H9 (cell line): Measurements from ENCODE around the gene EPB41L1. TPM values are rescaled to one million over a fixed set of nuclear protein-coding genes. Genes with fewer than 3 reads are reported as not detected.

Experiments used
- DNase-seq: peaks from one replicate; pipeline ENCODE4 v3.0.0-alpha.2; 2017
- H2AFZ ChIP-seq: one replicate; pipeline ENCODE4 v1.6.1; 2013; ENCODE audit warnings: mild to moderate bottlenecking, low read length, control low read depth, moderate library complexity
- H2AK5ac ChIP-seq: 2 replicates; pipeline ENCODE4 v1.6.1; 2013; ENCODE audit warnings: low read length, control low read depth, mixed read lengths; ENCODE audit not compliant: insufficient read length
- H2BK120ac ChIP-seq: one replicate; pipeline ENCODE4 v1.6.1; 2013; ENCODE audit warnings: low read depth, mild to moderate bottlenecking, low read length, control low read depth, inconsistent platforms; ENCODE audit not compliant: poor library complexity, severe bottlenecking
- H2BK12ac ChIP-seq: 2 replicates; pipeline ENCODE4 v1.6.1; 2013; ENCODE audit warnings: low read length, control low read depth, mixed read lengths, low read depth; ENCODE audit not compliant: insufficient read length
- H2BK15ac ChIP-seq: 2 replicates; pipeline ENCODE4 v1.6.1; 2013; ENCODE audit warnings: low read depth, low read length, control low read depth
- H2BK20ac ChIP-seq: one replicate; pipeline ENCODE4 v1.6.1; 2013; ENCODE audit warnings: low read depth, mild to moderate bottlenecking, low read length, control low read depth, inconsistent platforms; ENCODE audit not compliant: poor library complexity, severe bottlenecking
- H2BK5ac ChIP-seq: 2 replicates; pipeline ENCODE4 v1.6.1; 2013; ENCODE audit warnings: low read length, control low read depth, mixed read lengths; ENCODE audit not compliant: insufficient read length
- H3K14ac ChIP-seq: 2 replicates; pipeline ENCODE4 v1.6.1; 2013; ENCODE audit warnings: low read length, control low read depth; ENCODE audit not compliant: insufficient read depth
- H3K18ac ChIP-seq: 2 replicates; pipeline ENCODE4 v1.6.1; 2013; ENCODE audit warnings: low read depth, mild to moderate bottlenecking, mixed read lengths, low read length, control low read depth; ENCODE audit not compliant: insufficient read length
- H3K23ac ChIP-seq: 2 replicates; pipeline ENCODE4 v1.6.1; 2013; ENCODE audit warnings: low read length, control low read depth, mixed read lengths, low read depth; ENCODE audit not compliant: insufficient read length
- H3K23me2 ChIP-seq: 2 replicates; pipeline ENCODE4 v1.6.1; 2013; ENCODE audit warnings: low read depth, mild to moderate bottlenecking, mixed read lengths, low read length, control low read depth; ENCODE audit not compliant: insufficient read length, poor library complexity, severe bottlenecking
- H3K27ac ChIP-seq: 2 replicates; pipeline ENCODE4 v1.5.1; 2013; ENCODE audit warnings: low read length, control low read depth, mixed read lengths, low read depth; ENCODE audit not compliant: insufficient read length
- H3K27me3 ChIP-seq: 2 replicates; pipeline ENCODE4 v1.6.1; 2013; ENCODE audit warnings: low read length, control low read depth, inconsistent platforms; ENCODE audit not compliant: insufficient read depth
- H3K4ac ChIP-seq: 2 replicates; pipeline ENCODE4 v1.6.1; 2013; ENCODE audit warnings: low read depth, mild to moderate bottlenecking, control low read depth, inconsistent platforms, low read length, moderate library complexity
- H3K4me1 ChIP-seq: 2 replicates; pipeline ENCODE4 v1.6.1; 2013; ENCODE audit warnings: low read length, control low read depth, inconsistent platforms; ENCODE audit not compliant: insufficient read depth
- H3K4me2 ChIP-seq: 2 replicates; pipeline ENCODE4 v1.6.1; 2013; ENCODE audit warnings: low read length, control low read depth, mixed read lengths; ENCODE audit not compliant: insufficient read length, insufficient read depth
- H3K56ac ChIP-seq: 2 replicates; pipeline ENCODE4 v1.6.1; 2013; ENCODE audit warnings: low read depth, mild to moderate bottlenecking, mixed read lengths, low read length, control low read depth; ENCODE audit not compliant: insufficient read length
- H3K79me1 ChIP-seq: 2 replicates; pipeline ENCODE4 v1.6.1; 2013; ENCODE audit warnings: low read depth, mild to moderate bottlenecking, moderate library complexity, low read length, control low read depth, inconsistent platforms; ENCODE audit not compliant: insufficient read depth, poor library complexity, severe bottlenecking
- H3K79me2 ChIP-seq: 2 replicates; pipeline ENCODE4 v1.6.1; 2013; ENCODE audit warnings: low read length, control low read depth, inconsistent platforms; ENCODE audit not compliant: insufficient read depth
- H3K9ac ChIP-seq: 2 replicates; pipeline ENCODE4 v1.6.1; 2013; ENCODE audit warnings: low read length, control low read depth, mixed read lengths; ENCODE audit not compliant: insufficient read length; ENCODE audit errors: extremely low read depth
- H3K9me3 ChIP-seq: one replicate; pipeline ENCODE4 v1.6.1; 2013; ENCODE audit warnings: low read depth, low read length, inconsistent platforms; ENCODE audit not compliant: control insufficient read depth
- H3T11ph ChIP-seq: one replicate; pipeline ENCODE4 v1.6.1; 2013; ENCODE audit warnings: mild to moderate bottlenecking, low read length, control low read depth, inconsistent platforms
- H4K20me1 ChIP-seq: one replicate; pipeline ENCODE4 v1.6.1; 2013; ENCODE audit not compliant: control insufficient read depth, insufficient read length, insufficient read depth
- H4K5ac ChIP-seq: 2 replicates; pipeline ENCODE4 v1.6.1; 2013; ENCODE audit warnings: low read depth, mild to moderate bottlenecking, mixed read lengths, low read length, control low read depth; ENCODE audit not compliant: insufficient read length
- H4K8ac ChIP-seq: replicated peaks from 2 replicates; pipeline ENCODE4 v1.6.1; 2013; ENCODE audit warnings: low read length, control low read depth, mixed read lengths, low read depth; ENCODE audit not compliant: insufficient read length
- H4K91ac ChIP-seq: 2 replicates; pipeline ENCODE4 v1.6.1; 2013; ENCODE audit warnings: low read depth, mild to moderate bottlenecking, moderate library complexity, mixed read lengths, low read length, control low read depth; ENCODE audit not compliant: insufficient read length
- H3K27ac Mint-ChIP-seq, 3 experiments: 2 replicates in 2 of 3; 3 replicates in 1 of 3; pipeline ENCODE4 v1.8.0; 2020 to 2021; ENCODE audit warnings: mixed read lengths in 3 of 3, mild to moderate bottlenecking in 1 of 3, moderate library complexity in 1 of 3
- H3K27me3 Mint-ChIP-seq: 2 replicates; pipeline ENCODE4 v1.8.0; 2021; ENCODE audit warnings: low read depth, mild to moderate bottlenecking, moderate library complexity, mixed read lengths
- H3K36me3 Mint-ChIP-seq, 3 experiments: 2 replicates in 2 of 3; 3 replicates in 1 of 3; pipeline ENCODE4 v1.8.0; 2020 to 2021; ENCODE audit warnings: low read depth in 3 of 3, mixed read lengths in 3 of 3; ENCODE audit not compliant: insufficient read depth in 1 of 3
- H3K4me1 Mint-ChIP-seq, 2 experiments: 2 replicates each; pipeline ENCODE4 v1.8.0; 2020; ENCODE audit warnings: mixed read lengths in 2 of 2
- H3K4me3 Mint-ChIP-seq, 2 experiments: 2 replicates in 1 of 2; 3 replicates in 1 of 2; pipeline ENCODE4 v1.8.0; 2020 to 2021; ENCODE audit warnings: mild to moderate bottlenecking in 2 of 2, mixed read lengths in 2 of 2, moderate library complexity in 1 of 2
- H3K9me3 Mint-ChIP-seq, 2 experiments: 2 replicates in 1 of 2; 3 replicates in 1 of 2; pipeline ENCODE4 v1.8.0; 2020; ENCODE audit warnings: mild to moderate bottlenecking in 2 of 2, mixed read lengths in 2 of 2, moderate library complexity in 1 of 2
- WGBS: extraction: QIAGEN DNeasy Blood & Tissue Kit; methylation state at CpG from one replicate; pipeline ENCODE4 v1.1.7; 2013; ENCODE audit warnings: missing lambda C conversion rate, low lambda C conversion rate, mixed read lengths; ENCODE audit not compliant: insufficient read length; ENCODE audit errors: extremely low coverage; 5-methylcytosine and 5-hydroxymethylcytosine counted together
- total RNA-seq: library from RNA; stranded (reverse); gene quantifications from 2 replicates; pipeline ENCODE4 v1.2.1, GENCODE V29; 2021
- TF ChIP-seq, protein P1 (sequence below): fragments of 200-600 bp; sonication (generic); conservative IDR thresholded peaks from 3 replicates; pipeline ENCODE4 v1.8.0; 2021; ENCODE audit warnings: antibody characterized with exemption, mild to moderate bottlenecking

EPB41L1 gene
- total RNA-seq, 1 experiment from 2014 or later: 31.1 TPM

DNA sequence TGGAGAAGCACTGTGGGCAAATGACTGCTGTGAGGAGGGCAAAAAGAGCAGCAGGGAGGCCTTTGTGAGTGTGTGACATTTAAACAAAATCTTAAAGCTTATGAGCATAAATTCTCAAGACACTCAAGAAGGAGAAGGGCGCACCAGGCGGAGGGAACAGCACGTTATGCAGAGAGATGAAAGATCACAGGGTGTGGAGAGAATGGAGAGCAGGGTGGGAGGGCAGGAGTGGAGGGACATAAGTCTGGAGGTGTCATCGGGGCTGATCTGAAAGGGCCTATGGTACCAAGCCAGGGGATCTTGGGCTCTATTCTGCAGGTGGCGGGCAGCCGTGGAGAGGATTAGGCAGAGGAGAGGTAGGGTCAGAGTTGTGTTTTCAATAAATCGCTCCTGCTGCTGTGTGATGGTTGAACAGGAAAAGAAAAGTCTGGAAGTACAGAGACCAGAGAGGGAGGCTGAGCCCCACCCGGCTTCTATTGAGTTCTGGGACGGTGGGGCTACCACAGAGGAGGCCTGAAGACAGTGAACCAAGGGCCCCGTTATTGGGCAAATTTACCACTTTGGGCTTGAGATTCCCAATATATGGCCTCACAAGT is 127.3 kb downstream of the EPB41L1 start:
- Histone ChIP-seq H3K56ac (no peak overlapping the region), H4K20me1 (no peaks in the 10 kb centered on the region), H3K23me2 (no peaks in the 10 kb centered on the region), H3K27me3 (no peaks in the 10 kb centered on the region), H3K18ac (no peak overlapping the region), H3K4ac (no peak overlapping the region), H3K79me2 (no peaks in the 10 kb centered on the region), H4K8ac (no peak overlapping the region), H3K4me2 (no peak overlapping the region), H2AK5ac (no peak overlapping the region), H2BK120ac (no peak overlapping the region), H3T11ph (no peak overlapping the region), H3K23ac (no peak overlapping the region), H2BK5ac (no peak overlapping the region), H2BK15ac (no peak overlapping the region), H3K9ac (no peak overlapping the region), H4K5ac (no peak overlapping the region), H3K9me3 (no peaks in the 10 kb centered on the region), H3K14ac (no peak overlapping the region; the same call in 1 of the 2 replicates), H4K91ac (no peak overlapping the region), H2BK20ac (no peak overlapping the region), H3K4me1 (no peaks in the 10 kb centered on the region), H2AFZ (no peak overlapping the region), H3K27ac (no peak overlapping the region), H3K79me1 (no peaks in the 10 kb centered on the region), H2BK12ac (no peak overlapping the region)
- Mint-ChIP-seq H3K36me3 (no peaks in the 10 kb centered on the region), H3K4me1 (no peaks in the 10 kb centered on the region), H3K27ac (no peak overlapping the region; a peak in 1 of 7 replicates), H3K9me3 (peaks cover 0 to 3% of the 10 kb centered on the region in 2 experiments; a peak in 1 of 5 replicates), H3K27me3 (peaks cover 10% of the 10 kb centered on the region), H3K4me3 (no peak overlapping the region)
- no peak for DNase-seq
- TF ChIP-seq, protein P1, sequence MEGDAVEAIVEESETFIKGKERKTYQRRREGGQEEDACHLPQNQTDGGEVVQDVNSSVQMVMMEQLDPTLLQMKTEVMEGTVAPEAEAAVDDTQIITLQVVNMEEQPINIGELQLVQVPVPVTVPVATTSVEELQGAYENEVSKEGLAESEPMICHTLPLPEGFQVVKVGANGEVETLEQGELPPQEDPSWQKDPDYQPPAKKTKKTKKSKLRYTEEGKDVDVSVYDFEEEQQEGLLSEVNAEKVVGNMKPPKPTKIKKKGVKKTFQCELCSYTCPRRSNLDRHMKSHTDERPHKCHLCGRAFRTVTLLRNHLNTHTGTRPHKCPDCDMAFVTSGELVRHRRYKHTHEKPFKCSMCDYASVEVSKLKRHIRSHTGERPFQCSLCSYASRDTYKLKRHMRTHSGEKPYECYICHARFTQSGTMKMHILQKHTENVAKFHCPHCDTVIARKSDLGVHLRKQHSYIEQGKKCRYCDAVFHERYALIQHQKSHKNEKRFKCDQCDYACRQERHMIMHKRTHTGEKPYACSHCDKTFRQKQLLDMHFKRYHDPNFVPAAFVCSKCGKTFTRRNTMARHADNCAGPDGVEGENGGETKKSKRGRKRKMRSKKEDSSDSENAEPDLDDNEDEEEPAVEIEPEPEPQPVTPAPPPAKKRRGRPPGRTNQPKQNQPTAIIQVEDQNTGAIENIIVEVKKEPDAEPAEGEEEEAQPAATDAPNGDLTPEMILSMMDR: no peak
- no CpG with 5 or more reads among the region's 10 CpGs for WGBS

Other genes with a start within 250 kb of the EPB41L1 start
- gene SCAND1, start 200.2 kb upstream of the EPB41L1 start, total RNA-seq: 59.1 and 60.5 TPM in 2 replicates
- gene CNBD2, start 186.2 kb upstream of the EPB41L1 start, total RNA-seq: 2.3 and 3.1 TPM in 2 replicates
- 36.9 and 37.8 TPM in 2 replicates for gene AAR2, start 81.7 kb downstream of the EPB41L1 start, total RNA-seq
- gene DLGAP4, start 151.6 kb downstream of the EPB41L1 start, total RNA-seq: 48.0 and 54.6 TPM in 2 replicates